Panc1 (cell line): Measurements from ENCODE around the gene TRIM2. TPM values are rescaled to one million over a fixed set of nuclear protein-coding genes. Genes with fewer than 3 reads are reported as not detected.

Experiments
- ATAC-seq: fragments of 200-7000 bp; cut with Tn5 transposase; 2 replicates; pipeline ENCODE4 v1.9.1; 2020; ENCODE audit warnings: mild to moderate bottlenecking, moderate library complexity
- BruUV-seq: library from RNA; stranded (reverse); fragments of 400-500 nt; replicated peaks from 2 replicates; lab custom pipeline; 2021; lab: Mats Ljungman, UMichigan
- CTCF ChIA-PET: fragments of 300-600 bp; sonication (Branson Sonifier 250); formaldehyde crosslinking; loops from one replicate; lab custom pipeline; 2022; ENCODE audit warnings: antibody characterized with exemption; lab: Charles Lee
- POLR2A ChIA-PET: fragments of 300-600 bp; sonication (Branson Sonifier 250); formaldehyde crosslinking; loops from one replicate; lab custom pipeline; 2022; ENCODE audit warnings: antibody characterized with exemption; lab: Charles Lee
- DNase-seq: peaks from one replicate; pipeline ENCODE4 v3.0.0-alpha.2; 2010; ENCODE audit warnings: low read depth, low spot score
- H3K27ac ChIP-seq: 2 replicates; pipeline ENCODE4 v1.5.1; 2011; ENCODE audit warnings: mild to moderate bottlenecking, low read length, inconsistent platforms
- H3K27me3 ChIP-seq: fragments of 200-500 bp; sonication (Bioruptor generic); 2 replicates; pipeline ENCODE4 v1.6.0; 2014; ENCODE audit warnings: low read length, inconsistent platforms; ENCODE audit not compliant: control insufficient read depth, insufficient read depth
- H3K36me3 ChIP-seq: fragments of 200-500 bp; sonication (Bioruptor generic); 2 replicates; pipeline ENCODE4 v1.5.1; 2014; ENCODE audit warnings: inconsistent platforms, mild to moderate bottlenecking, low read length, moderate library complexity; ENCODE audit not compliant: control insufficient read depth, insufficient read depth
- H3K4me1 ChIP-seq: 2 replicates; pipeline ENCODE4 v1.5.1; 2011; ENCODE audit warnings: inconsistent platforms, mild to moderate bottlenecking, low read length, moderate library complexity; ENCODE audit not compliant: control insufficient read depth, insufficient read depth
- H3K4me3 ChIP-seq, 2 experiments: 2 replicates each; pipeline ENCODE4 v1.5.1; 2011 to 2012; ENCODE audit warnings: low read depth in 2 of 2, low read length in 2 of 2, mild to moderate bottlenecking in 2 of 2, inconsistent platforms in 1 of 2, moderate library complexity in 1 of 2
- H3K9me3 ChIP-seq: fragments of 200-500 bp; sonication (Bioruptor generic); 2 replicates; pipeline ENCODE4 v1.5.1; 2014; ENCODE audit warnings: low read depth, mild to moderate bottlenecking, inconsistent platforms, low read length, moderate library complexity; ENCODE audit not compliant: control insufficient read depth, insufficient read depth
- CTCF ChIP-seq: fragments of 450-650 bp; IDR thresholded peaks from 2 replicates; pipeline ENCODE4 v1.5.1; 2017; ENCODE audit warnings: mild to moderate bottlenecking
- POLR2AphosphoS5 ChIP-seq: IDR thresholded peaks from 2 replicates; pipeline ENCODE4 v1.6.1; 2012; ENCODE audit warnings: mild to moderate bottlenecking, low read depth, low read length, moderate library complexity
- REST ChIP-seq, 2 experiments: IDR thresholded peaks; 2 replicates each; pipeline ENCODE4 v1.6.1; 2011 to 2012; ENCODE audit warnings: low read depth in 2 of 2, control low read depth in 1 of 2, low read length in 1 of 2, mild to moderate bottlenecking in 1 of 2, moderate library complexity in 1 of 2; ENCODE audit not compliant: insufficient read depth in 1 of 2
- SIN3A ChIP-seq: IDR thresholded peaks from 2 replicates; pipeline ENCODE4 v1.6.1; 2012; ENCODE audit warnings: low read depth, mild to moderate bottlenecking, low read length, moderate library complexity, borderline replicate concordance; ENCODE audit not compliant: insufficient read depth
- TCF7L2 ChIP-seq: IDR thresholded peaks from 2 replicates; pipeline ENCODE4 v1.6.1; 2011; ENCODE audit warnings: mild to moderate bottlenecking, low read depth, low read length, inconsistent platforms
- in situ Hi-C: cut with HindIII; loops from 2 replicates; pipeline ENCODE4 v1.10.0; 2016; ENCODE audit warnings: low sequenced_read_pairs, low pct_unique_long_range_greater_than_20kb
- intact Hi-C: fragments of 100-400 bp; cut with micrococcal nuclease; formaldehyde crosslinking; loops from one replicate; pipeline ENCODE4 v1.10.0; 2022; ENCODE audit not compliant: unreplicated experiment
- total RNA-seq: library from RNA; stranded (reverse); gene quantifications from one replicate; pipeline ENCODE4 v1.2.1, GENCODE V29; 2021; ENCODE audit not compliant: unreplicated experiment

TRIM2 gene
- total RNA-seq, 1 experiment from 2014 or later = 18.9 TPM

GRCh38 chr4:153260553-153261300, 56.5 kb downstream of the TRIM2 start:
- ChIA-PET CTCF (no interaction called here), POLR2A (interaction anchor here (0.7 kb wide), 1 partner anchor 470 kb away, joined by 4 read pairs; no protein-coding TSS in a partner anchor)
- ATAC-seq = no peak
- no TSS peak for BruUV-seq
- in situ Hi-C loops (no loop called here), intact Hi-C loops (no loop called here)
- H3K9me3 ChIP-seq = no peaks in the 10 kb centered on the region
- H3K27me3 ChIP-seq = no peaks in the 10 kb centered on the region
- no peaks in the 10 kb centered on the region for H3K36me3 ChIP-seq
- no peak for DNase-seq
- H3K4me3 ChIP-seq = no peak overlapping the region
- TF ChIP-seq POLR2AphosphoS5 = no peak
- TF ChIP-seq CTCF = no peak
- TF ChIP-seq REST (IDR thresholded peaks at IDR 0.05; ENCODE audit: insufficient read depth in 1 of 2, low read depth in 2 of 2, low read length in 1 of 2) = no peak
- no peak for TF ChIP-seq SIN3A
- no peak for TF ChIP-seq TCF7L2
- H3K4me1 ChIP-seq = peaks cover 6% of the 10 kb centered on the region; the same call in 1 of the 2 replicates
- no peak overlapping the region for H3K27ac ChIP-seq

GRCh38 chr4:153261461-153261860, 57.2 kb downstream of the TRIM2 start:
- TF ChIP-seq POLR2AphosphoS5 (no peak), SIN3A (no peak), TCF7L2 (no peak), CTCF (no peak), REST (IDR thresholded peaks at IDR 0.05; ENCODE audit: insufficient read depth in 1 of 2, low read depth in 2 of 2, low read length in 1 of 2) (no peak)
- Histone ChIP-seq H3K4me1 (peaks cover 6% of the 10 kb centered on the region; the same call in 1 of the 2 replicates), H3K4me3 (no peak overlapping the region), H3K27ac (no peak overlapping the region), H3K27me3 (no peaks in the 10 kb centered on the region), H3K9me3 (no peaks in the 10 kb centered on the region), H3K36me3 (no peaks in the 10 kb centered on the region)
- intact Hi-C loops = no loop called here
- in situ Hi-C loops = no loop called here
- DNase-seq (no peak), ATAC-seq (no peak)
- ChIA-PET CTCF (no interaction called here), POLR2A (interaction anchor here (0.6 to 0.7 kb wide), 2 partner anchors 18 to 382 kb away, joined by 3 to 10 read pairs; no protein-coding TSS in a partner anchor)
- no TSS peak for BruUV-seq
